PC-3 (cell line): ENCODE results near the gene SLMAP. TPM values are rescaled to one million over a fixed set of nuclear protein-coding genes. Genes with fewer than 3 reads are reported as not detected.

Experiments
- ATAC-seq: fragments of 200-7000 bp; cut with Tn5 transposase; 2 replicates; pipeline ENCODE4 v1.9.1; 2020; ENCODE audit warnings: mild to moderate bottlenecking, moderate library complexity
- BruUV-seq: library from RNA; stranded (reverse); fragments of 400-500 nt; replicated peaks from 2 replicates; lab custom pipeline; 2021; lab: Mats Ljungman, UMichigan
- CTCF ChIA-PET: fragments of 300-600 bp; sonication (Branson Sonifier 250); formaldehyde crosslinking; loops from one replicate; lab custom pipeline; 2022; ENCODE audit warnings: antibody characterized with exemption; lab: Charles Lee
- POLR2A ChIA-PET: fragments of 300-600 bp; sonication (Branson Sonifier 250); formaldehyde crosslinking; loops from one replicate; lab custom pipeline; 2022; ENCODE audit warnings: antibody characterized with exemption; ENCODE audit not compliant: unreplicated experiment; lab: Charles Lee
- DNase-seq: peaks from one replicate; pipeline ENCODE4 v3.0.0-alpha.2; 2015
- H2AFZ ChIP-seq: fragments of 300-600 bp; sonication (generic); 2 replicates; pipeline ENCODE4 v1.6.0; 2016; ENCODE audit warnings: antibody characterized with exemption, low read length
- H3F3A ChIP-seq: fragments of 300-600 bp; sonication (generic); one replicate; pipeline ENCODE4 v1.6.0; 2017; ENCODE audit warnings: antibody characterized with exemption, low read length, control low read depth, mild to moderate bottlenecking; ENCODE audit not compliant: unreplicated experiment
- H3K27ac ChIP-seq: fragments of 300-600 bp; sonication (generic); 2 replicates; pipeline ENCODE4 v1.5.1; 2016; ENCODE audit warnings: mild to moderate bottlenecking, low read length
- H3K27me3 ChIP-seq: fragments of 300-600 bp; sonication (generic); 2 replicates; pipeline ENCODE4 v1.6.1; 2016; ENCODE audit warnings: low read length, mixed read lengths
- H3K36me3 ChIP-seq: fragments of 300-600 bp; sonication (generic); 2 replicates; pipeline ENCODE4 v1.6.1; 2016; ENCODE audit warnings: low read depth, mixed run types, low read length, mixed read lengths
- H3K4me1 ChIP-seq: fragments of 300-600 bp; sonication (generic); 2 replicates; pipeline ENCODE4 v1.5.1; 2016; ENCODE audit warnings: low read length; ENCODE audit not compliant: insufficient read depth
- H3K4me2 ChIP-seq: fragments of 300-600 bp; sonication (generic); 2 replicates; pipeline ENCODE4 v1.6.0; 2016; ENCODE audit warnings: low read length
- H3K4me3 ChIP-seq: fragments of 300-600 bp; sonication (generic); 2 replicates; pipeline ENCODE4 v1.5.1; 2016; ENCODE audit warnings: mild to moderate bottlenecking, low read length, mixed read lengths
- H3K79me2 ChIP-seq: fragments of 300-600 bp; sonication (generic); 2 replicates; pipeline ENCODE4 v1.6.1; 2017; ENCODE audit warnings: low read length, mixed read lengths
- H3K9ac ChIP-seq: fragments of 300-600 bp; sonication (generic); 2 replicates; pipeline ENCODE4 v1.6.0; 2016; ENCODE audit warnings: mild to moderate bottlenecking, low read length
- H3K9me2 ChIP-seq: fragments of 300-600 bp; sonication (generic); replicated peaks from 2 replicates; pipeline ENCODE4 v1.6.1; 2016; ENCODE audit warnings: mixed run types, low read length, mixed read lengths
- H3K9me3 ChIP-seq: fragments of 300-600 bp; sonication (generic); 2 replicates; pipeline ENCODE4 v1.6.1; 2016; ENCODE audit warnings: low read length, mixed read lengths
- H4K20me1 ChIP-seq: fragments of 300-600 bp; sonication (generic); 2 replicates; pipeline ENCODE4 v1.6.1; 2016; ENCODE audit warnings: low read length, mixed read lengths
- CTCF ChIP-seq: fragments of 300-600 bp; sonication (generic); conservative IDR thresholded peaks from 2 replicates; pipeline ENCODE4 v1.5.1; 2017; ENCODE audit warnings: antibody characterized with exemption, low read depth, mild to moderate bottlenecking, low read length
- EZH2 ChIP-seq: fragments of 300-600 bp; sonication (generic); IDR thresholded peaks from one replicate; pipeline ENCODE4 v1.6.1; 2017; ENCODE audit warnings: antibody characterized with exemption, mild to moderate bottlenecking, low read length; ENCODE audit not compliant: unreplicated experiment
- EZH2phosphoT487 ChIP-seq: fragments of 300-600 bp; sonication (generic); IDR thresholded peaks from 2 replicates; pipeline ENCODE4 v1.6.1; 2018; ENCODE audit warnings: mild to moderate bottlenecking, antibody characterized with exemption, low read length, borderline replicate concordance
- intact Hi-C: fragments of 100-400 bp; cut with micrococcal nuclease; formaldehyde crosslinking; loops from 2 replicates; pipeline ENCODE4 v1.9.0; 2023
- total RNA-seq: library from RNA; depleted of rRNA; stranded (reverse); fragments of >200 nt; gene quantifications from 2 replicates; pipeline ENCODE4 v1.2.3, GENCODE V29; 2014

SLMAP gene
- total RNA-seq, 1 experiment from 2014 or later = 60.0 TPM

- Histone ChIP-seq H3F3A (no peaks in the 10 kb centered on the region), H4K20me1 (no peaks in the 10 kb centered on the region), H3K79me2 (no peaks in the 10 kb centered on the region), H3K4me1 (no peaks in the 10 kb centered on the region), H2AFZ (no peak overlapping the region), H3K27me3 (no peaks in the 10 kb centered on the region), H3K9me3 (no peaks in the 10 kb centered on the region), H3K27ac (no peak overlapping the region), H3K9ac (no peak overlapping the region), H3K4me2 (no peak overlapping the region), H3K36me3 (no peaks in the 10 kb centered on the region), H3K4me3 (no peak overlapping the region), H3K9me2 (no peaks in the 10 kb centered on the region)
- DNase-seq (no peak), ATAC-seq (no peak)
- intact Hi-C loops = no loop called here
- BruUV-seq = no TSS peak
- TF ChIP-seq EZH2phosphoT487 = no peak
- no peak for TF ChIP-seq EZH2
- no peak for TF ChIP-seq CTCF
- ChIA-PET CTCF (no interaction called here), POLR2A (interaction anchor here (0.6 kb wide), 1 partner anchor 97 kb away, joined by 3 read pairs; no protein-coding TSS in a partner anchor)
These were observed 29.0 kb upstream of the SLMAP start for GRCh38 chr3:57727106-57727505.

GRCh38 chr3:57729334-57730045 is 26.6 kb upstream of the SLMAP start:
- TF ChIP-seq EZH2 (no peak), EZH2phosphoT487 (no peak), CTCF (no peak)
- no peaks in the 10 kb centered on the region for H4K20me1 ChIP-seq
- no peak overlapping the region for H3K9ac ChIP-seq
- H2AFZ ChIP-seq = no peak overlapping the region
- ATAC-seq (no peak), DNase-seq (no peak)
- H3K9me3 ChIP-seq = no peaks in the 10 kb centered on the region
- no TSS peak for BruUV-seq
- intact Hi-C loops = no loop called here
- H3K27me3 ChIP-seq = no peaks in the 10 kb centered on the region
- H3K4me2 ChIP-seq = no peak overlapping the region
- no peaks in the 10 kb centered on the region for H3K36me3 ChIP-seq
- no peaks in the 10 kb centered on the region for H3F3A ChIP-seq
- no peak overlapping the region for H3K4me3 ChIP-seq
- POLR2A ChIA-PET = no interaction called here
- CTCF ChIA-PET = no interaction called here
- no peaks in the 10 kb centered on the region for H3K79me2 ChIP-seq
- no peaks in the 10 kb centered on the region for H3K4me1 ChIP-seq
- no peak overlapping the region for H3K27ac ChIP-seq
- no peaks in the 10 kb centered on the region for H3K9me2 ChIP-seq

GRCh38 chr3:57730682-57731081 is 25.4 kb upstream of the SLMAP start:
- Histone ChIP-seq H3K4me1 (no peaks in the 10 kb centered on the region), H3K36me3 (no peaks in the 10 kb centered on the region), H3K4me2 (no peak overlapping the region), H3K9ac (no peak overlapping the region), H4K20me1 (no peaks in the 10 kb centered on the region), H3K9me3 (no peaks in the 10 kb centered on the region), H3K9me2 (no peaks in the 10 kb centered on the region), H3K27ac (no peak overlapping the region), H3K4me3 (no peak overlapping the region), H2AFZ (no peak overlapping the region), H3K27me3 (no peaks in the 10 kb centered on the region), H3K79me2 (no peaks in the 10 kb centered on the region), H3F3A (no peaks in the 10 kb centered on the region)
- no TSS peak for BruUV-seq
- CTCF ChIA-PET = no interaction called here
- POLR2A ChIA-PET = no interaction called here
- ATAC-seq (no peak), DNase-seq (no peak)
- intact Hi-C loops = no loop called here
- TF ChIP-seq EZH2phosphoT487 = no peak
- no peak for TF ChIP-seq CTCF
- no peak for TF ChIP-seq EZH2
